Endothelial cell of umbilical vein (primary cell): ENCODE results near the gene MTFR1L. TPM values are rescaled to one million over a fixed set of nuclear protein-coding genes. Genes with fewer than 3 reads are reported as not detected.

Experiments
- BruUV-seq: library from RNA; stranded (reverse); fragments of 400-500 nt; replicated peaks from 2 replicates; lab custom pipeline; 2021; lab: Mats Ljungman, UMichigan
- CTCF ChIA-PET: fragments of 300-600, 350-600 bp; sonication (Branson Sonifier 250); formaldehyde crosslinking; loops from one replicate; lab custom pipeline; 2021; ENCODE audit warnings: antibody characterized with exemption, inconsistent platforms; lab: Charles Lee
- POLR2A ChIA-PET: fragments of 300-600, 350-600 bp; sonication (Branson Sonifier 250); formaldehyde crosslinking; loops from one replicate; lab custom pipeline; 2021; ENCODE audit warnings: antibody characterized with exemption, inconsistent platforms; lab: Charles Lee
- DNase-seq: peaks from one replicate; pipeline ENCODE4 v3.0.0-alpha.2; 2011; ENCODE audit warnings: low read depth, low spot score
- FAIRE-seq: peaks from 2 replicates; lab custom pipeline; 2011; peaks lifted over from hg19 to GRCh38; lab: Jason Lieb, UNC
- H2AFZ ChIP-seq: 2 replicates; pipeline ENCODE4 v1.6.0; 2012; ENCODE audit warnings: low read depth, low read length, control low read depth, inconsistent platforms
- H3K27ac ChIP-seq: 2 replicates; pipeline ENCODE4 v1.5.1; 2011; ENCODE audit warnings: low read depth, mild to moderate bottlenecking, control low read depth, low read length, moderate library complexity; ENCODE audit not compliant: insufficient read depth
- H3K27me3 ChIP-seq, 2 experiments: 2 replicates each; pipeline versions ENCODE4 v1.6.0 to v1.6.1; 2011; ENCODE audit warnings: low read length in 2 of 2, mixed read lengths in 1 of 2; ENCODE audit not compliant: control insufficient read depth in 2 of 2, insufficient read depth in 2 of 2
- H3K36me3 ChIP-seq, 2 experiments: 2 replicates in 1 of 2; 3 replicates in 1 of 2; pipeline ENCODE4 v1.5.1; 2011; ENCODE audit warnings: low read length in 2 of 2, mild to moderate bottlenecking in 1 of 2, moderate library complexity in 1 of 2; ENCODE audit not compliant: control insufficient read depth in 2 of 2, insufficient read depth in 2 of 2; ENCODE audit errors: extremely low read depth in 1 of 2
- H3K4me1 ChIP-seq: 3 replicates; pipeline ENCODE4 v1.5.1; 2011; ENCODE audit warnings: mild to moderate bottlenecking, low read length; ENCODE audit not compliant: control insufficient read depth, insufficient read depth; ENCODE audit errors: extremely low read depth
- H3K4me2 ChIP-seq: 2 replicates; pipeline ENCODE4 v1.6.1; 2011; ENCODE audit warnings: low read length, control low read depth, mixed read lengths; ENCODE audit not compliant: insufficient read depth
- H3K4me3 ChIP-seq, 3 experiments: fragments of 200-600 bp in 1 of 3; sonication (generic), shearing (Covaris generic) in 1 of 3; replicated peaks in 1 of 3; 2 replicates each; pipeline ENCODE4 v1.5.1; 2011 to 2016; ENCODE audit warnings: control low read depth in 3 of 3, low read length in 3 of 3, mild to moderate bottlenecking in 2 of 3, inconsistent platforms in 1 of 3, low read depth in 1 of 3, moderate library complexity in 1 of 3; ENCODE audit not compliant: insufficient read depth in 1 of 3
- H3K79me2 ChIP-seq: 2 replicates; pipeline ENCODE4 v1.6.0; 2012; ENCODE audit warnings: low read length, inconsistent platforms; ENCODE audit not compliant: control insufficient read depth, insufficient read depth
- H3K9ac ChIP-seq: replicated peaks from 2 replicates; pipeline ENCODE3; 2011; ENCODE audit warnings: low read length, control low read depth; ENCODE audit not compliant: insufficient read depth; ENCODE audit errors: extremely low read depth
- H3K9me1 ChIP-seq: replicated peaks from 3 replicates; pipeline ENCODE4 v1.6.0; 2011; ENCODE audit warnings: mild to moderate bottlenecking, low read length; ENCODE audit not compliant: control insufficient read depth, insufficient read depth; ENCODE audit errors: extremely low read depth
- H3K9me3 ChIP-seq: replicated peaks from 2 replicates; pipeline ENCODE4 v1.5.1; 2012; ENCODE audit warnings: low read length, inconsistent platforms; ENCODE audit not compliant: control insufficient read depth, insufficient read depth
- H4K20me1 ChIP-seq: replicated peaks from 2 replicates; pipeline ENCODE3; 2011; ENCODE audit warnings: mild to moderate bottlenecking, low read length; ENCODE audit not compliant: control insufficient read depth, insufficient read depth; ENCODE audit errors: extremely low read depth
- CTCF ChIP-seq, 2 donors: IDR thresholded peaks; 1 replicate in 1 of 2; 2 replicates in 1 of 2; pipeline ENCODE4 v1.5.1; 2011; ENCODE audit warnings: low read length in 2 of 2, mild to moderate bottlenecking in 2 of 2, moderate library complexity in 2 of 2, control low read depth in 1 of 2, inconsistent platforms in 1 of 2, low read depth in 1 of 2; ENCODE audit not compliant: insufficient read depth in 1 of 2; ENCODE audit errors: extremely low read depth in 1 of 2
- EZH2 ChIP-seq: IDR thresholded peaks from 2 replicates; pipeline ENCODE4 v1.6.1; 2012; ENCODE audit warnings: borderline replicate concordance, low read depth, mild to moderate bottlenecking, moderate library complexity, low read length, inconsistent platforms; ENCODE audit not compliant: severe bottlenecking
- FOS ChIP-seq: IDR thresholded peaks from 2 replicates; pipeline ENCODE4 v1.6.1; 2011; ENCODE audit warnings: mild to moderate bottlenecking, low read length, moderate library complexity, borderline replicate concordance; ENCODE audit not compliant: insufficient read depth
- GATA2 ChIP-seq: IDR thresholded peaks from 2 replicates; pipeline ENCODE4 v1.7.0; 2011; ENCODE audit warnings: low read depth, mild to moderate bottlenecking, moderate library complexity, mixed read lengths, low read length; ENCODE audit not compliant: insufficient read length, insufficient read depth
- JUN ChIP-seq: IDR thresholded peaks from 2 replicates; pipeline ENCODE4 v1.6.1; 2011; ENCODE audit warnings: borderline replicate concordance, low read depth; ENCODE audit not compliant: insufficient read length, insufficient read depth
- MAX ChIP-seq: IDR thresholded peaks from 2 replicates; pipeline ENCODE4 v1.6.1; 2011; ENCODE audit not compliant: insufficient read depth, insufficient read length
- MYC ChIP-seq: IDR thresholded peaks from one replicate; pipeline ENCODE4 v1.6.1; 2011; ENCODE audit warnings: mild to moderate bottlenecking, low read depth, low read length
- POLR2A ChIP-seq: IDR thresholded peaks from 2 replicates; pipeline ENCODE4 v1.6.1; 2012; ENCODE audit warnings: low read depth, mild to moderate bottlenecking, control low read depth, low read length
- POLR2AphosphoS5 ChIP-seq: IDR thresholded peaks from 2 replicates; pipeline ENCODE4 v1.6.1; 2012; ENCODE audit warnings: low read depth, mild to moderate bottlenecking, control low read depth, low read length, moderate library complexity; ENCODE audit not compliant: insufficient read depth
- dilution Hi-C: fragments of 300-500 bp; cut with MboI; formaldehyde crosslinking; loops from one replicate; pipeline ENCODE4 v1.15.0; 2019; ENCODE audit warnings: low sequenced_read_pairs; ENCODE audit not compliant: extremely low pct_ligation_motif_present
- intact Hi-C: fragments of 100-400 bp; cut with micrococcal nuclease; formaldehyde crosslinking; loops from one replicate; pipeline ENCODE4 v1.10.0; 2022
- polyA plus RNA-seq, 4 experiments: library from polyadenylated mRNA; depleted of rRNA in 3 of 4; stranded (reverse) in 3 of 4; unstranded in 1 of 4; fragments of >200 nt; gene quantifications; 2 replicates each; pipeline versions ENCODE4 v1.2.1 to v1.2.3, GENCODE V29; 2011 to 2012; ENCODE audit warnings: missing spikeins in 1 of 4
- total RNA-seq: library from RNA; stranded (reverse); gene quantifications from 2 replicates; pipeline ENCODE4 v1.2.3, GENCODE V29; 2021

The MTFR1L gene
- total and polyA plus RNA-seq, 2 donors (not counting 3 experiments of a cell fraction or from before 2014, with no cell fraction given): 34.8 to 45.5 TPM

- Histone ChIP-seq H3K4me1 (peaks cover 7% of the 10 kb centered on the region), H2AFZ (no peak overlapping the region), H3K9me1 (no peaks in the 10 kb centered on the region), H3K9me3 (no peaks in the 10 kb centered on the region), H3K9ac (no peak overlapping the region), H3K36me3 (no peaks in the 10 kb centered on the region), H3K27ac (no peak overlapping the region), H3K4me2 (no peak overlapping the region), H4K20me1 (no peaks in the 10 kb centered on the region), H3K79me2 (peaks cover 5% of the 10 kb centered on the region), H3K4me3 (no peak overlapping the region), H3K27me3 (no peaks in the 10 kb centered on the region)
- dilution Hi-C loops: no loop called here
- TF ChIP-seq MAX (no peak), MYC (no peak), EZH2 (no peak), GATA2 (no peak), POLR2AphosphoS5 (no peak)
- FAIRE-seq: no peak
- intact Hi-C loops: no loop called here
- POLR2A ChIA-PET: interaction anchor here (0.5 to 0.7 kb wide), 2 partner anchors 306 to 392 kb away, joined by 3 read pairs; no protein-coding TSS in a partner anchor
- no TSS peak for BruUV-seq
- CTCF ChIA-PET: interaction anchor here (1.2 to 2.3 kb wide), 4 partner anchors 9 to 51 kb away, joined by 3 to 7 read pairs (median 4); no protein-coding TSS in a partner anchor
- no peak for DNase-seq
Measured at GRCh38 chr1:25844536-25845337, 25.0 kb downstream of the MTFR1L start.

GRCh38 chr1:25845664-25846063 lies 25.9 kb downstream of the MTFR1L start:
- no TSS peak for BruUV-seq
- H3K27ac ChIP-seq: no peak overlapping the region
- H3K36me3 ChIP-seq: no peaks in the 10 kb centered on the region
- ChIA-PET CTCF (interaction anchor here (0.8 to 2.3 kb wide), 4 partner anchors 8 to 50 kb away, joined by 3 to 7 read pairs (median 4); no protein-coding TSS in a partner anchor), POLR2A (no interaction called here)
- FAIRE-seq (no peak), DNase-seq (no peak)
- H3K9ac ChIP-seq: no peak overlapping the region
- dilution Hi-C loops (no loop called here), intact Hi-C loops (no loop called here)
- H4K20me1 ChIP-seq: no peaks in the 10 kb centered on the region
- no peaks in the 10 kb centered on the region for H3K27me3 ChIP-seq
- H3K79me2 ChIP-seq: peaks cover 7% of the 10 kb centered on the region
- peaks cover 7% of the 10 kb centered on the region for H3K4me1 ChIP-seq
- no peaks in the 10 kb centered on the region for H3K9me3 ChIP-seq
- TF ChIP-seq POLR2A: no peak
- no peak for TF ChIP-seq CTCF (IDR thresholded peaks at IDR 0.05; ENCODE audit: extremely low read depth in 1 of 2, insufficient read depth in 1 of 2, low read depth in 1 of 2, low read length in 2 of 2)
- TF ChIP-seq MAX: no peak
- TF ChIP-seq GATA2: no peak
- no peak for TF ChIP-seq JUN
- no peak for TF ChIP-seq FOS
- TF ChIP-seq POLR2AphosphoS5: no peak
- TF ChIP-seq MYC: no peak
- no peak for TF ChIP-seq EZH2
- no peak overlapping the region for H3K4me2 ChIP-seq
- no peak overlapping the region for H2AFZ ChIP-seq
- no peak overlapping the region for H3K4me3 ChIP-seq
- H3K9me1 ChIP-seq: no peaks in the 10 kb centered on the region
